22Rv1 (cell line): ENCODE results near the gene VIPR1.

Experiments used
- H3K27ac ChIP-seq: fragments of 450-650 bp; 2 replicates; pipeline ENCODE4 v1.5.1; 2017
- CTCF ChIP-seq: fragments of 450-650 bp; IDR thresholded peaks from 2 replicates; pipeline ENCODE4 v1.5.1; 2017; ENCODE audit warnings: mild to moderate bottlenecking
- ZFX ChIP-seq: fragments of 450-650 bp; IDR thresholded peaks from 2 replicates; pipeline ENCODE4 v1.6.1; 2017; ENCODE audit warnings: antibody characterized with exemption, borderline replicate concordance

VIPR1 gene

GRCh38 chr3:42488687-42489086, 13.8 kb upstream of the VIPR1 start:
- TF ChIP-seq ZFX (no peak), CTCF (no peak)
- peak overlapping the region; percentile 89 for H3K27ac ChIP-seq

- TF ChIP-seq ZFX (no peak), CTCF (peak; percentile 8; the same call in 1 of the 2 replicates)
- H3K27ac ChIP-seq: peak overlapping the region; percentile 89
These were observed 13.1 kb upstream of the VIPR1 start for GRCh38 chr3:42489116-42489936.

GRCh38 chr3:42489937-42490227, 12.6 kb upstream of the VIPR1 start:
- TF ChIP-seq ZFX (no peak), CTCF (no peak)
- peak overlapping the region; percentile 89 for H3K27ac ChIP-seq

- peak overlapping the region; percentile 89 for H3K27ac ChIP-seq
These were observed 12.2 kb upstream of the VIPR1 start for GRCh38 chr3:42490243-42490642.

GRCh38 chr3:42491881-42492507, 10.4 kb upstream of the VIPR1 start:
- H3K27ac ChIP-seq: peak overlapping the region; percentile 17; the same call in 1 of the 2 replicates
- TF ChIP-seq ZFX: no peak
- no peak for TF ChIP-seq CTCF

More at GRCh38 chr3:42490243-42490642, 12.2 kb upstream of the VIPR1 start:
- no peak for TF ChIP-seq CTCF
- TF ChIP-seq ZFX: no peak

- TF ChIP-seq CTCF: no peak
- peak overlapping the region; percentile 17; the same call in 1 of the 2 replicates for H3K27ac ChIP-seq
These were observed 9.8 kb upstream of the VIPR1 start for GRCh38 chr3:42492508-42493080.
